Epithelial cell of esophagus (primary cell): ENCODE results near the gene SLC4A2.
"Not testable (repeated sequence)": the region's sequence is repeated elsewhere in the genome, so short reads cannot be mapped to it uniquely, and the experiment has no call there.

ENCODE experiments used
- DNase-seq: peaks from one replicate; pipeline ENCODE4 v3.0.0; 2010; ENCODE audit warnings: low read depth
- H3K4me3 ChIP-seq: 2 replicates; pipeline ENCODE4 v1.5.1; 2011; ENCODE audit warnings: mild to moderate bottlenecking, low read length, control low read depth
- CTCF ChIP-seq: IDR thresholded peaks from 2 replicates; pipeline ENCODE4 v1.5.1; 2011; ENCODE audit warnings: low read depth, mild to moderate bottlenecking, low read length, control low read depth, inconsistent platforms; ENCODE audit not compliant: insufficient read depth; ENCODE audit errors: missing control alignments

SLC4A2 gene

GRCh38 chr7:151025924-151026671 is 33.3 kb upstream of the SLC4A2 start:
- DNase-seq: peak; percentile 88
- H3K4me3 ChIP-seq: no peak overlapping the region
- no peak for TF ChIP-seq CTCF

GRCh38 chr7:151026771-151027727 is 32.3 kb upstream of the SLC4A2 start:
- not testable (repeated sequence) for H3K4me3 ChIP-seq

GRCh38 chr7:151027728-151028130 is 31.7 kb upstream of the SLC4A2 start:
- H3K4me3 ChIP-seq: peak overlapping the region; percentile 82

More at GRCh38 chr7:151026771-151027727, 32.3 kb upstream of the SLC4A2 start:
- peak; percentile 36 for DNase-seq

GRCh38 chr7:151028131-151028947 is 31.1 kb upstream of the SLC4A2 start, which contains the start of gene ABCB8:
TSS of gene ABCB8 (plus strand) at chr7:151028450. CDS start at chr7:151028516, 66 bp downstream.
- peak; percentile 99 for DNase-seq
- TF ChIP-seq CTCF: peak; percentile 37
- H3K4me3 ChIP-seq: peak within 1 kb of the TSS; percentile 82

More at GRCh38 chr7:151027728-151028130, 31.7 kb upstream of the SLC4A2 start:
- DNase-seq: not testable (repeated sequence)

- H3K4me3 ChIP-seq: peak overlapping the region; percentile 82
- no peak for DNase-seq
- TF ChIP-seq CTCF: no peak
Observed at GRCh38 chr7:151028948-151029501, 30.4 kb upstream of the SLC4A2 start.

GRCh38 chr7:151031011-151031410 is 28.4 kb upstream of the SLC4A2 start:
- DNase-seq: no peak
- no peak overlapping the region for H3K4me3 ChIP-seq
- no peak for TF ChIP-seq CTCF
